NCI-H1694 treated with DMSO at 0.1 percent for 48 hours (cell line): ENCODE results near the gene PCAT7.
"Not testable (repeated sequence)": the region's sequence is repeated elsewhere in the genome, so short reads cannot be mapped to it uniquely, and the experiment has no call there.

Experiments
- DNase-seq: peaks from one replicate; lab custom pipeline; 2025; lab: John Stamatoyannopoulos, UW

PCAT7 gene

DNA sequence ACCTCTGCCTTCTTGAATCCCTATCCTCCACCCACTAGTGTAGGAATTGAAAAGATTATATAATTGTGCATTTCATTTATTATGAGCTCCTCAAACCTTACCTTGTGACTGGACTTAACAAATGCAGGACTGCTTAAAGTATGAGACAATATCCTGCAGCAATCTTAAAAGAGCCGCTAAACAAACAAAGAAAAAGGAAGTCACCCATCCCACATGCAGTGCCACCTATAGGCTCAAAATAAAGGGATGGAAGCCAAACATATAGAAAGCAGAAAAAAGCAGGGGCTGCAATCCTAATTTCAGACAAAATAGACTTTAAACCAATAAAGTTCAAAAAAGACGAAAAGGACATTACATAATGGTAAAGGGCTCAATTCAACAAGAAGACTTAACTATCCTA, 8.7 kb downstream of the PCAT7 start:
- DNase-seq = no peak

DNA sequence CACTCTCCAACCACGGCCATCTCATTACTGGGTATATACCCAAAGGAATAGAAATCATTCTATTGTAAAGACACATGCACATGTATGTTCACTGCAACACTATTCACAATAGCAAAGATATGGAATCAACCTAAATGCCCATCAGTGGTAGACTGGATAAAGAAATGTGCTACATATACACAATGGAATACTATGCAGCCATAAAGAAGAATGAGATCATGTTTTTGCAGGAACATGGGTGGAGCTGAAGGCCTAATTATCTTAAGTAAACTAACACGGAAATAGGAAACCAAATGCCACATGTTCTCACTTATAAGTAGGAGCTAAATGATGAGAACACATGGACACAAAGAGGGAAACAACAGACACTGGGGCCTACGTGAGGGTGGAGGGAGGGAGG, 9.4 kb downstream of the PCAT7 start:
- DNase-seq = not testable (repeated sequence)

DNA sequence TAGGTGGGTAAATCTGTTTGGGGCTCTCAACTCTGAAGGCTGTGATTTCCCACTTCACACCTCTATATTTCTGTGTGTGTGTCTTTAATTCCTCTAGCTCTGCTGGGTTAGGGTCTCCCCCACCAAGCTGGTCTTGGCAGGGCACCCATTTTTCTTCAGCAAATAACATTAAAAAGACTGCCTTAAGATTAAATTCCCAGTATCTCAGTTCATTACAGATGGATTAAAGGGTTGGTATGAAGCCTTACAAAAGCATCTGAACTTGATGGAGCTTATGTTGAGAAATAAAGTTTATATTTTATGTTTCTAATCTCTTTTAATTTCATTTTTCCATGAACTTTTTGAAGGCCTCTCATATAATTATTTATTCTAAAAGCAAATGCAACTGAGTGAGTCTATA, 11.7 kb downstream of the PCAT7 start:
- DNase-seq = no peak

DNA sequence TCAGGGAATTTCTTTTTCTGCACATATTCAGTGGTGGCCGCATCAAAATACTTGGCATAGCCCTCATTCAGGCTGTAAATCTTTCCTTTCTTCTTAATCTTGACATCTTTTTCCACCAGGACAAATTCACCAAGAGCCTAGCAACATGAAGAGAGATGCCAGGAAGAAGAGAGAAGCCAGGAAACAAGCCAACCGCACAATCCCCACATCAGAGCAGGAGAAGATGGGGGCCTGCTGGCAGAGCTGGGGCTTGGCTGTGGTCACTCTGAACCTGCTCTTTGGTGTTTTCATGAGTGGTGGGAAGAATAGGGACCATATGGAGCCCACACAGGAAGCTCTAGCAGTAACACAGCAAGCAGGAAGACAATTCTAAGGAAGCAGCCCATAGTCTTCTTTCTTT, 12.4 kb downstream of the PCAT7 start:
- no peak for DNase-seq

DNA sequence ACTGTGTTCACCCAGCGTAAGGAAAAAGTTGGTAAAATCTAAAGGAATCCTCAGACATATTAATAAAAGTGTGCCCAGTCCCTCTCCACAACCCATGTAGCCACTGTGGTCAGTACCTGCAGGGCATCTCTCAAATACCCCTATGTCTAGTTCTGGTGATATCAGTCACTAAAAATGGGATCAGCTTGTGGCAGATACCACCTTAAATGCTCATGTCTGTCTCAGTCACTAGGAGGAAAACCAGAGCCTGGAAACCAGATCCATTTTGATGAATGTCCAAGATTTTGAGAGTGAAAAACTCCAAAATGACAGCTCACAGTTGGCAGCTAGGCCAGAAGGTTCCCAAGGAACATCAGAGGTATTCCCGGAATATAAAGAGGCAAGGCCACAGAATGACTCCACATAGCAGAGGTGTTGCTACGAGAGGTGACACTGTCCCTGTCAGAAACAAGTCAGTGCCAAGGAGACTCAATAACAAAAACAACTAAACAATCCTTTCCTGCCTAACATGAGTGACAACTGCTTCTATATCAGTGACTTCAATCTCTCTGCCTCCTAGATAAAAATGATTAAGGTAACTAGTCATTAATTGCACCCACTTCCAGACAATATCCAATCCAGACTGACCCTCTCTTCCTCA, 13.5 kb downstream of the PCAT7 start:
- DNase-seq = no peak

DNA sequence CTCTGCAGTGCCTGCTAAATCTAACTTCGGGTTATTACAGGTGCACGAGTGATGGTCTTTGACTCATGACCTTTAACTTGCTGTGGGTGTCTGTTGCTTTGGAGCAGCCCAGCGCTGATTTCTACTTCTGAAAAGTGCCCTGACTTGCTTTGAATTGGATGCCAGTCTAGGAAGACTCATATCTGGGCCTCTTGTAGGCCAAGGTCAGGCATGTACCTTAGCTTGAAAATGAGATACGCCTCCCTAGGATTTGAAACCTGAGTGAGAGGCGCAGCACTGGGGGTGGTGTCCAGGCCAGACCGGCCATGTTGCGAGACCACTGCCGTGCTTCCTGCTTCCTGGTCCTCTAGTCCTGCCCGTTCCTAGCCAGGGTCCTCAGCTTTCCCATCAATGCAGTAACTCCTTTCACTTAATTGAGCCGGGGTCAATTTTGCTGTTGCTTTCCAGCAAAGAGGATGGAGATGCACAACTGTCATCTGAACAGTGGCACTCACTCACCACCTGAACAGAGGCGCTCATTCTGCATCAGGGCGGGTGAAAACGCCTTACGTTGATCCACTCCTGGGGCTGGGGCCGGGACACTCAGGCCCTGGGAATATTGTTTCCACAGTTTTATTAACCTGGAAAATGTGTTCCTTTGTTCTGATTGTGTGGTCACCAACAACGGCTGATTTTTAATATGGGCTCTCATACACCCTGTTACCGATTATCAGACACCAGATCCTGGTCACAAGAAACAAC, 14.3 kb downstream of the PCAT7 start:
- DNase-seq = no peak

DNA sequence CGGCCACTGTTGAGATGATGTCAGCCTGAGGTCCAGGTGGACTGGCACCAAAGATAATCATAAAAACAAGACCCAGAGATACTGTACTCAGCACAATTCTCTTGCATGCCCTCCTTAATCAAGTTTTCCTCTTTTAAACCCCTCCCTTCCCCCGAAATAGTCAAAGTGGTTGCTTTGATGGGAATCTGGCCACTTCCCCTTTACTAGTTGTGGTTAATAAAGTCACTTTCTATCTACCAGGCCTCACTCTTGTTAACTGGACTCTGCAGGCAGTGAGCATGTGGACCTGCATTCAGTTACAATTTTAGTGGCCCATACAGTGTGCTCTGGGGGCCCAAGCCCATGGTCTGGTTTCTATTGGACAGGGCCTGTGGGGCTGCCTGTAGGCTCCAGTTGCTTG, 21.2 kb downstream of the PCAT7 start:
- no peak for DNase-seq

DNA sequence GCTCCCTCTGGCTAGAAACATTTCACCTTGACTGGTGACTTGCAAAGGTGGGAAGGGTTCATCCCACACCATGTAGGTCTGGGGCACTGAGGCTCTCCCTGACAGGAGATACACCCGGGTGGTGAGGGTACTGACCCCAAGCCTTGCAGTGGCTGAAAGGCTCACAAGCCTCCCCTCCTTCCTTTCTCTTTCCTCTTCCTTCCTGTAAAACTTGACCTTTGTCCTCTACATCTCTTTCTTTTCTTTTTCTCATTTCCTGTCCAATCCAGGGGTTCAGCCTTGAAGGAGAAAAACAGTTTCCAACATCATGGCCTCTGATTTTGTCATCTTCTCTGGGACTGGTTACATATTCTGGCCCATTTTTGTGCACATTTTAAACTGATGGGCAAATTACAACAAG, 22.2 kb downstream of the PCAT7 start:
- no peak for DNase-seq

DNA sequence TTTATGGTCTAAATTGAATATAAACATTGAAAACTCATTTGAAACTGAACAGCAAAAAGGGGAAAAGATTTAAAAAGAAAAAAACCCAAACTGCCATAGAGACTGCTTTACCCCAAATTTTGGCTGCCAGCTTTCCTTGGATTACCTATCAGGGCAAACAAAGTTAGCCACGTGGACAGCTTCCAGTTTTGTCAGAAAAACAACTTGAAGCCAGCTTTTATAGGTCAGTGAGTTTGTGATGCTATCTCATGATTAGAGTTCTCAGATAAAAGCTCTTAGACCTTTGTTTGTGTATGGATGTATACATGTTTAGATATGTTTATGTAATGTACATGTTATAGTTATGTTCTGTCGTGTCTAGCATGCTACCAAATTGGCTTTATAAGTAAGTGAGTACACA, 22.7 kb downstream of the PCAT7 start:
- DNase-seq = no peak

DNA sequence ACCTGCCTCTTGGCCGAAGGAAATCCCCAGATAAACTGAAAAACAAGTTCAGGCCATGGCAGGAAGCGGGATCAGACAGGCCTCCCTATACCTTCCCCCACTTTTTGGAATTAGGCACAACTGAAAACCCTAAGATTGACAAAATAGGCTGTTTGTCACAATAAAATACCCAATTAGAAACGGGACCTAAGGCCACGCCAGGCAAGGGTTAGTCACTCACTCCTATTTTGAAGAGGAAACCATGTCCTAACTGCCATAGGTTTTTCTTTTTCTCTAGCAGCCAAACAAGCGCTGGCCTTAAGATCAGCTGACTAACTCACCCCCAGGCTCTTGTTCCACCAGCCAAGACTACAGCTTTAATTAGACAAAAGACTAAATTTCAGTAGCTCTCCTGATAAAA, 26.8 kb downstream of the PCAT7 start:
- DNase-seq = no peak

DNA sequence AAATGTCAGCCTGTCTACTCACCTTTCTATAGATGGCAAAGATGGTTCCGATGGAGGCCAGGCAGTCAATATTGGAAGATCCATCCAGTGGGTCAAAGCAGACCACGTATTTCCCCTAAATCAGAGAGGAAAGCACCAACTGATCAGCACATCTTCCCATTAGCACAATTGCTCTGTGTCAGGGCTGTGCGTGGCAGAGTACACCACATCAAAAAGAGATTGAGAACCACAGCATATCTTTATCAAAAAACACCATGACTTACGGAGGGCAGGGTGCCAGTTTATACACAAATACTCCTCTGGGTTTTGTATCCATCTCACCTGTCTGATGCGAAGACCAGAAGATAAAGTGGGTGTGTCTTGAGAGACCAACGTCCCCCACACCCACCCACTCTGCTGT, 29.7 kb downstream of the PCAT7 start:
- DNase-seq = no peak

DNA sequence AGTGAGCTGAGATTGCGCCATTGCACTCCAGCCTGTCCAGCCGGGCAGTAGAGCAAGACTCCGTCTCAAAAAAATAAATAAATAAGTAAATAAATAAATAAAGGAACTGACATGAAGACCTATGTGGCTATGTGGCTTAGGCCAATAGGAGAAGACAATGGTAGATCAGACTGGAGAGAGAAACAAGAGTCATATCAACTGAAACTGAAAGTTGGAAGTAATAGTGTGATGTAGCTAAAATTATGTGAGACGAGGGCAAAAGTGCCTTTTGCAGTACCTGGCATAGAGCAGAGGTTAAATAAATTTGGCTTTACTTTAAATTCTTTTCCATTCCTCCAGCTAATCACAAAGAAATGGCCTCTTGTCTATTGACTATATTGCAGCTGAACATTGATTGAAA, 31.4 kb downstream of the PCAT7 start:
- no peak for DNase-seq

DNA sequence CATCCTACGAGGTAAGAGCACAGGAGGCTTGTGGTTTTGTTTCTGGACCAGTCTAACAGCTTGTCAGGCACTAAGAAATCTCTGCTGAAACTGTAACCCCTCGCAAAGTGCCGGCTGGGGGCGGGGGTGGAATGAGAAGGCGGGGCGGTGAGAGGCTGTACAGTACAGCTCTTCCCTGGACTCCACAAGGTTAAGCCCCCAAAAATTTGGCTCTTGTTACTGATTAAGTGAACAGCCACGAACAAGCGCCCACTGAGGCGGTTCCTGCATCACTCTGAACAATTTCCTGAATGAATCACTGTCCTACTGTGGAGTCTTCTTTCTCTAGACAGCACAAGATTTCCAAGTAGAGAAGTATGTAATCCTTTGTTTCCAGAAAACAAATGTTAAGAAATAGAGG, 31.9 kb downstream of the PCAT7 start:
- DNase-seq = no peak

DNA sequence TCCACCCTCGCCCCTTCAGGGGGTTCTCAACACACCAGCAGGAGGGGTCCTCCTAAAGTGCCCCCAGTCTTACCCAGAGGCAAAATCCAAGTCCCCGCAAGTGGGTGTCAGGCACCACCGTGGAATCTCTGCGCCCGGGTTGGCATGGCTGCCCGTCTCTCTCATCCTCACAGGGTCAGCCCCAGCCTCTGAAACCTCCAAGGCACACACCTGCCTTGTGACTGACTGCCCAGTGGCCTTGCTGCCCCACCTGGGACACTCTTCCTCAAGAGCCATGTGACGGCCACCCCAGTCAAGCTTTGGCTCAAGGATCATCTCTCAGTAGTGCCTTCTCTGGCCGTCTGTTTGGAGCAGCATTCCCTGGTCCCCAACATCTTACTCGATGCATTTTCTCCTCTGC, 33.8 kb downstream of the PCAT7 start:
- DNase-seq = no peak

DNA sequence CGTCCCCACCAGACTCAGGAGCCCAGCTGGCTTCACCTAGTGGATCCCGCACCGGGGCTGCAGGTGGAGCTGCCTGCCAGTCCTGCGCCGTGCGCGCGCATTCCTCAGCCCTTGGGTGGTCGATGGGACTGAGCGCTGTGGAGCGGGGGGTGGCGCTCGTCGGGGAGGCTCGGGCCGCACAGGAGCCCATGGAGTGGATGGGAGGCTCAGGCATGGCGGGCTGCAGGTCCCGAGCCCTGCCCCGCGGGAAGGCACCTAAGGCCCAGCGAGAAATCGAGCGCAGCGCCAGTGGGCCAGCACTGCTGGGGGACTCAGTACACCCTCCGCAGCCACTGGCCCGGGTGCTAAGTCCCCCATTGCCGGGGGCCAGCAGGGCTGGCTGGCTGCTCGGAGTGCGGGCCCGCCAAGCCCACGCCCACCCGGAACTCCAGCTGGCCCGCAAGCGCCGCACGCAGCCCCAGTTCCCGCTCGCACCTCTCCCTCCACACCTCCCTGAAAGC, 36.2 kb downstream of the PCAT7 start:
- not testable (repeated sequence) for DNase-seq

DNA sequence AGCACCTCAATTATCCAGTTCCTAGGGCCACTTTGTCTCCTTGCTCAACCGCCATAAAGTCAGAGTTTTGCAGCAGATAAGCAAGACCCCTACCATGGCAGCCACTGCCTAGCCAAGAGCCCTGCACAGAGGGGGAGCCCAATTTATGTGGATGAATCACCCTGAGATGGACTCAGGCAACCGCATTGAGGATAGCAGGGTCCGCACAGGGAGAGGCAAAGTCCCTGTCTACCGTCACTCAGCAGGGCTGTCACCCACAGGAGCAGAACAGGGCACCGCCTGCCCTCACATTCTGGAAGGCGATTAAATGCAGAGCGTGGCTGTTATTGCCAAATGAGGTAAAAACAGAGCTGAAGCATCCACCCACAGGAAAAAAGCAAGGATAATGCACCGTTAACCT, 37.0 kb downstream of the PCAT7 start:
- DNase-seq = no peak

DNA sequence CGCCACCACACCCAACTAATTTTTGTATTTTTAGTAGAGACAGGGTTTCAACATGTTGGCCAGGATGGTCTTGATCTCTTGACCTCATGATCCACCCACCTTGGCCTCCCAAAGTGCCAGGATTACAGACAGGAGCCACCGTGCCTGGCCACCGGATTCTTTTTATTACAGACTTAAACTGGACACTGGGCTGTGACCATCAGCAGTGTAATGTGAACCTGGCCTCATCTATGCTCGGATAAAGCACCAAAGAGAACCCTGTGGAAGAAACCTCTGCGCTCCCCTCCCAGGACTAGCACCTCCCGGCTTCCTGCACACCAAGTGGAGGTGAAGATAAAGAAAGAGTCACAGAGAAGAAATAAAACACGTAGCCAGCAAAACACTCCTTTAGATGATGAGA, 37.8 kb downstream of the PCAT7 start:
- not testable (repeated sequence) for DNase-seq

DNA sequence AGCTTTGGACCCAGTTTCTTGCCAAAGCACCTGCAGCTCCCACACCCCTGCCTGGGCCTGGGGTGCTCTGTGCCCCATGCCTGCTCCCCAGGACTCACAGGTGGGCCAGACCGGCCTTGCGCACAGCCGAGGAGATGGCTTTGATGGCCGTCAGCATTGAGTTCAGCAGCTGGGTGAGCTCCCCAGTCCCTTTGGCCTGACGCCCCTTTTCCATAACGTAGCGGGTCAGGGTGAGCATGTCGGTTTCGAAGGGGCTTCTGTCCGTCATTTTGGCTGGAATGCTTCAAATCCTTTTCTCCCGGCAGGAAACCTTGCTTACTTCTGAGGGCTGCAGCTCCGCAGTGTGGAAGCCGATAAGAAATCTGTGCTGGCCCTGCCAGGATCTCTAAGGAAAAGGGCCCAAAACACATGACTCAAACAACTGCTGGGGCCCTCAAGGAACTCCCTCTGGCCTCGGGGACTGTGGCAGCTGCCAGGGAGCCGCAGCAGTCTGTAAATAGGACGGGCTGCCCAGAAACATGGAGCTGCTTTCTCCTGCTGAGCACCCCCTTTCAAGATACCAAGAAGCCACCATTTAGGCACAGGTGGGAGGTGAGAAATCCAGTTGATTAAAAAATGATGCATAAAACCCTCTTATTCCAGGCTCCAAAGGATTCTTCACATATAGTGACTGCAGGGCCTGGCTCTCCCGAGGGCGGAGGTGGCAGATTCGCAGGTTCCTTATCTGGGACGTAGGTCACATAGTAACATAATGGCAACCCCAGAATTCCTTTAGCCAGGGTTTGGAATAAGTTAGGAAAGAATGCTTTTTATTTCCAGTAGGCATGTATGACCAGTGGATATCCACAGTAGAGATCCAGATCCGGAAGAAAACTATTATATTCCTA, 38.8 kb downstream of the PCAT7 start, which contains the start of gene FBP2:
Gene FBP2, minus strand, starts transcription at position 366 of the 887 bp plus-strand sequence. Its CDS starts 98 bp downstream, at position 268.
- DNase-seq = no peak

DNA sequence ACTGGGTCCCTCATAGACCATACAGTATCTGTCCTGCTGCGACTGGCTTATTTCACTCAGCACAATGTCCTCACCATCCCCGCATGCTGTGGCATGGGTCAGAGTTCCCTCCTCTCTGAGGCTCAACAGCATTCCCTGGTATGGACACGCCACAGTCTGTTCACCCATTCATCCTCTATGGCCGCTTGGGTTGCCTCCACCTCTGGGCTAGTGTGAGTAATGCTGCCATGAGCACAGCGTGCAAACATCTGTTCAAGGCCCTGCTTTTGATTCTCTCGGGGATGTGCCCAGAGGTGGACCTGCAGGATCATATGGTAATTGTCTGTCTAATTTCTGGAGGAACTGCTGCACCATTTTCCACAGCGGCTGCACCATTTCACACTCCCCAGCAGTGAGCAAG, 44.2 kb downstream of the PCAT7 start:
- no peak for DNase-seq

DNA sequence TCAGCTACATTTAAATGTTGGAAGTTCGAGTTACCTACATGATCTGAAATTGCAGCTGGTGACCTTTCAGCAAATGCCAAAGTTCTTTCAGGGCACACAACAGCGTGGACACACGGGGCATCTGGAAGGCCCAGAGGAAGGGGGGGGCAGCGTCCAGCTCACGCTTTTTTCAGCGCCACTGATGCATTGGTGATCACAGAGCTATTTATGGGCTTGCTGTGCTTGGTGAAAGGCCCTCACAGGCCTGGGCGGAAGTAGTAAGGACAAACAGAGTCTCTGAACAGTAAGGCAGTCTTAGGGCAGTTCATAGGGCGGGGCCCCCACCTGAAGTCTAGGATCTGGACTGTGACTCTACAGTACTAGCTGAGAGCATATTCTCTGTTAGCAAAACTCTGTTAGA, 45.4 kb downstream of the PCAT7 start:
- no peak for DNase-seq

DNA sequence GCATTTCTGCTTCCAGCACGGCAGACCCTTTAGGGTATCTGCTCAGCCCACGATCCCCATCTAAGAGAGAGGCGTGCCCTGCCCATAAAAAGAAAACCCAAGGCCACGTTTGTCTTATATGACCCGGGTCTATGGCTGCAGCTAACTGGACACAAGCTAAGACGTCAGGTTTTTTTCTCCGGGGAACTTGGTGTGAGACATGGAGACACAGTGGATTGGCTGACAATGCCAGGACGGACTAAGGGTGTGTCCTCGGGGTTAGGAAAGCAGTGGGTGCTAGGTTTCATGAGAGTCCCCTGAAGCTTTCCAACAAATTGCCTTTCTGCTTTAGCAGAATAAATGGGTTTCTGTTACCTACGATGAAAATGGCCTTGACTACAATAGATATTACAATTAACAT, 45.8 kb downstream of the PCAT7 start:
- no peak for DNase-seq

DNA sequence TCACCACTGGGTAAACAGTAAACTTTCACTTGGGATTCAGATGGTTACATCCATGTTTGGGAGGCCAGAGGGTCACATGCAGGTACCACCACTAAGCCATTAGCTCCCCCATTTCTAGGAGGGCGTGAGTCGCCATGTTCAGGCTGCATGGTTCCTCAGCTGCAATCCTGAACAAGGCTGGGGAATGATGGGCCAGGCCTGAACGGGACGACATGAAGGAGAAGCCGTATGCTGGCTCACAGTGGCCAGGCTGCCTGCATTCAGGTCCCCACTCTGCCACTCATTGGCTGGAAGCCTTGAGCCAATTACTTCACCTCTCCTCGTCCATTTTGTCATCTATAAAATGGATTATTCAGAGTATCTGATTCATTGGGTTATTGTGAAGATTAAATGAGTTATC, 47.8 kb downstream of the PCAT7 start:
- no peak for DNase-seq
